Body of pancreas (tissue), 4 donors: ENCODE results near the gene VAV2. TPM values are rescaled to one million over a fixed set of nuclear protein-coding genes. Genes with fewer than 3 reads are reported as not detected.

Experiments used
- ATAC-seq: fragments of 150-250 bp; one replicate; pipeline ENCODE4 v1.9.1; 2016
- DNase-seq, 4 donors: peaks; one replicate each; pipeline ENCODE4 v3.0.0-alpha.2; 2019
- H3K27ac ChIP-seq, 4 donors: fragments of 200-600 bp; sonication (generic); 1 replicate in 3 of 4; 2 replicates in 1 of 4; pipeline versions ENCODE4 v1.5.1 to v1.6.1; 2016 to 2019; ENCODE audit warnings: mild to moderate bottlenecking in 1 of 4, mixed read lengths in 1 of 4, moderate library complexity in 1 of 4
- H3K27me3 ChIP-seq, 2 donors: fragments of 200-600 bp; sonication (generic); one replicate each; pipeline ENCODE4 v1.6.0; 2016; ENCODE audit warnings: mild to moderate bottlenecking in 1 of 2
- H3K36me3 ChIP-seq, 2 donors: fragments of 200-600 bp; sonication (generic); replicated peaks in 1 of 2; 2 replicates each; pipeline ENCODE4 v1.5.1; 2016; ENCODE audit warnings: low read depth in 2 of 2; ENCODE audit not compliant: insufficient read depth in 1 of 2
- H3K4me1 ChIP-seq: fragments of 200-600 bp; sonication (generic); one replicate; pipeline ENCODE4 v1.6.0; 2016
- H3K4me3 ChIP-seq, 2 donors: fragments of 200-600 bp; sonication (generic); 1 replicate in 1 of 2; 2 replicates in 1 of 2; pipeline ENCODE4 v1.5.1; 2016 to 2019
- H3K9me3 ChIP-seq, 3 donors: fragments of 200-600 bp; sonication (generic); 1 replicate in 2 of 3; 2 replicates in 1 of 3; pipeline ENCODE4 v1.5.1; 2016
- POLR2A ChIP-seq, 3 donors: fragments of 450-650 bp; IDR thresholded peaks; one replicate each; pipeline ENCODE4 v1.6.1; 2016; ENCODE audit warnings: antibody characterized with exemption in 3 of 3, mild to moderate bottlenecking in 2 of 3
- WGBS, 2 donors: methylation state at CpG; one replicate each; pipeline ENCODE4 v1.1.5; 2017; 5-methylcytosine and 5-hydroxymethylcytosine counted together
- intact Hi-C: fragments of 100-400 bp; cut with DNase I; formaldehyde crosslinking; loops from one replicate; pipeline ENCODE4 v1.15.1; 2023
- total RNA-seq, 2 donors: library from RNA; depleted of rRNA; stranded (reverse); fragments of >200 nt; gene quantifications; one replicate each; pipeline ENCODE4 v1.1.0, GENCODE V29; 2016
- TF ChIP-seq, protein P1 (sequence below), 7 experiments: fragments of 450-650 bp in 4 of 7; fragments of 200-600 bp in 3 of 7; sonication (generic) in 3 of 7; IDR thresholded peaks; one replicate each; pipeline ENCODE4 v1.5.1; 2016 to 2019; ENCODE audit warnings: antibody characterized with exemption in 7 of 7

Gene VAV2
- total RNA-seq, 2 donors from 2014 or later: 31.6 to 32.3 TPM

- Histone ChIP-seq H3K27me3 (no peaks in the 10 kb centered on the region), H3K27ac (no peak overlapping the region), H3K4me3 (no peak overlapping the region), H3K4me1 (peaks cover 26% of the 10 kb centered on the region), H3K36me3 (no peaks in the 10 kb centered on the region), H3K9me3 (no peaks in the 10 kb centered on the region)
- DNase-seq: no peak
- ATAC-seq: no peak
- WGBS, 2 donors: 79 to 95% methylated on average over 8 of the region's 8 CpGs
- no peak for TF ChIP-seq POLR2A (IDR thresholded peaks at IDR 0.05)
- TF ChIP-seq, protein P1, sequence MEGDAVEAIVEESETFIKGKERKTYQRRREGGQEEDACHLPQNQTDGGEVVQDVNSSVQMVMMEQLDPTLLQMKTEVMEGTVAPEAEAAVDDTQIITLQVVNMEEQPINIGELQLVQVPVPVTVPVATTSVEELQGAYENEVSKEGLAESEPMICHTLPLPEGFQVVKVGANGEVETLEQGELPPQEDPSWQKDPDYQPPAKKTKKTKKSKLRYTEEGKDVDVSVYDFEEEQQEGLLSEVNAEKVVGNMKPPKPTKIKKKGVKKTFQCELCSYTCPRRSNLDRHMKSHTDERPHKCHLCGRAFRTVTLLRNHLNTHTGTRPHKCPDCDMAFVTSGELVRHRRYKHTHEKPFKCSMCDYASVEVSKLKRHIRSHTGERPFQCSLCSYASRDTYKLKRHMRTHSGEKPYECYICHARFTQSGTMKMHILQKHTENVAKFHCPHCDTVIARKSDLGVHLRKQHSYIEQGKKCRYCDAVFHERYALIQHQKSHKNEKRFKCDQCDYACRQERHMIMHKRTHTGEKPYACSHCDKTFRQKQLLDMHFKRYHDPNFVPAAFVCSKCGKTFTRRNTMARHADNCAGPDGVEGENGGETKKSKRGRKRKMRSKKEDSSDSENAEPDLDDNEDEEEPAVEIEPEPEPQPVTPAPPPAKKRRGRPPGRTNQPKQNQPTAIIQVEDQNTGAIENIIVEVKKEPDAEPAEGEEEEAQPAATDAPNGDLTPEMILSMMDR (IDR thresholded peaks at IDR 0.05): no peak
- intact Hi-C loops: no loop called here
These were observed 101.5 kb downstream of the VAV2 start for GRCh38 chr9:133890583-133890982.

DNA sequence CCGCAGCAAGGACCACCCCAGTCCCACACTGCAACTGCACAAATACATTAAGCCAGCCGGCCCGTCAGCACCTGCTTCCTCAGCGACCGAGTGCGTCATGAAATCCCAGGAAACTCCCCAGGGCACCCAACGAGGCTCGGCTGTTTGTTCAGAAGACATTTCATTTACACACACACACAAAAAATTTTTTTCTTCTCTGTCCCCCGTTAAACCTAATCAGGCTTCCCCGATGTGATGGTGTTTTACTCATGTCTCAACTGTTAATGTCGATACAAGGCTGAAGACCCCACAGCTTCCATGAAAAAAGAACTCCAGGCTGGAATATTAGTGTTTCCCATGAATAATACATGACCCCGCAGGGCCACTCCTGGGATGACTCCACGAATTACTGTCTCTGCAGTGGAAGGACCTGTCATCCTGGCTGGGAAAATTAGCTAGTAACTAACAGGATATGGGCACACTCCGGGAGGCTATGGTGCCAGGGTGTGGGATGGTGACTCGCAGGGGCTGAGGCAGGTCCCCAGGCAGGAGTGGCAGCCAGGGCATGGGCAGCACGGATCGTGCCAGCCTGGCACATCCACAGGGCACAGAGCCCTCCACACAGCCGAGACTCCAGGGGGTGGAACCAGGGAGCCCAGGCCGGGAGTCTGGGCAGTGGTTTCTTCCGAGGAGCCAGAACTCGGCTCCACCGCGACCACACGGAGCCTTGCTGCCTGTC lies 102.4 kb downstream of the VAV2 start:
- WGBS, 2 donors: 86 to 88% methylated on average over 12 to 24 of the region's 24 CpGs
- Histone ChIP-seq H3K4me1 (peaks cover 30% of the 10 kb centered on the region), H3K9me3 (no peaks in the 10 kb centered on the region), H3K27me3 (no peaks in the 10 kb centered on the region), H3K4me3 (no peak overlapping the region), H3K27ac (peak overlapping the region in 1 of 4 donors; percentile 24), H3K36me3 (no peaks in the 10 kb centered on the region)
- intact Hi-C loops: no loop called here
- no peak for ATAC-seq
- TF ChIP-seq, protein P1 (IDR thresholded peaks at IDR 0.05): no peak
- no peak for TF ChIP-seq POLR2A (IDR thresholded peaks at IDR 0.05)
- peak in 1 of 4 donors; percentile 18 for DNase-seq

DNA sequence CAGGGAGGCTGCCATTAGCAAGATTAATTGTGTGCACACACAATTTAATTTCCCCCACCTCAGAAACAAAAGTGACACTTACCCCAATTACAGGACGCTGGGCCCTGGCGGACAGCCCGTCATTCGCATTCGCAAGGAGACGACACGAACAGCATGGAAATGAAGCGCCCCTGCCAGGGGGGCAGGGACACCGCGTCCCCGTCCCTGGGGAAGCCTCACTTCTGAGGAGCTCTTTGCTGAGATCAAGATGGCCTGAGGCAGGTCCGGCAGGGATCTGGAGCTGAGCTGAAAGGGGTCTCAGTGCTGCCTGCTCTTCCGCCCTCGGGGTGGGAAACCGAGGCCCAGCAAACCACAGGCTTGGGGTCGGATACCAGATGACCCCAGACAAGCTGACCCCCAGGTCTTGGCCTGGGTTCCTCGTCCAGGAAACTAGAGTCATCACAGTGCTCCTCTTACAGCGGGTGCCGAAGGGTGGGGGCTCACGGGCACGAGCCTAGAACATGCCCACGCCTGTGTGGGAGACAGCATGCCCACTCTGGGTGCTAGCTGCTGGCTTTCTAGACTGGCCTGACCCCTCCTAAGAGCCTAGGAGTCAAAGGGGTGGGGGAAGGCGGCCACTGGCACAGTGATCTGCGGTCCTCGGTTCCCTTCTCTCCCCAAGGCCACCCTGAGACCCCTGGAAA lies 103.2 kb downstream of the VAV2 start:
- peaks cover 30% of the 10 kb centered on the region for H3K4me1 ChIP-seq
- intact Hi-C loops: no loop called here
- H3K9me3 ChIP-seq: no peaks in the 10 kb centered on the region
- no peaks in the 10 kb centered on the region for H3K36me3 ChIP-seq
- H3K27me3 ChIP-seq: no peaks in the 10 kb centered on the region
- WGBS, 2 donors: 82 to 88% methylated on average over 9 to 21 of the region's 25 CpGs
- no peak for ATAC-seq
- no peak overlapping the region for H3K4me3 ChIP-seq
- TF ChIP-seq POLR2A (IDR thresholded peaks at IDR 0.05): no peak
- TF ChIP-seq, protein P1 (IDR thresholded peaks at IDR 0.05): no peak
- DNase-seq: peak in 2 of 4 donors; percentile 36 to 50
- H3K27ac ChIP-seq: peak overlapping the region in 2 of 4 donors; percentile 24 to 38

- peak in 1 of 4 donors; percentile 34 for DNase-seq
- no peaks in the 10 kb centered on the region for H3K27me3 ChIP-seq
- peak overlapping the region in 2 of 4 donors; percentile 38 to 46 for H3K27ac ChIP-seq
- intact Hi-C loops: no loop called here
- H3K36me3 ChIP-seq: no peaks in the 10 kb centered on the region
- H3K4me3 ChIP-seq: no peak overlapping the region
- H3K4me1 ChIP-seq: peaks cover 33% of the 10 kb centered on the region
- ATAC-seq: no peak
- 60 to 66% methylated on average over 21 to 25 of the region's 25 CpGs for WGBS, 2 donors
- no peaks in the 10 kb centered on the region for H3K9me3 ChIP-seq
- no peak for TF ChIP-seq POLR2A (IDR thresholded peaks at IDR 0.05)
- TF ChIP-seq, protein P1 (IDR thresholded peaks at IDR 0.05): no peak
These were observed 103.9 kb downstream of the VAV2 start for GRCh38 chr9:133888048-133888808.
